EL (cell line): ENCODE measurements around the gene FGGY.
A peak's percentile ranks its signal among the peaks of the same experiment; 100 is the strongest.
"Not testable (repeated sequence)": the region's sequence is repeated elsewhere in the genome, so short reads cannot be mapped to it uniquely, and the experiment has no call there.

Experiments
- DNase-seq: peaks from one replicate; pipeline ENCODE4 v3.0.0-alpha.2; 2016

The FGGY gene

DNA sequence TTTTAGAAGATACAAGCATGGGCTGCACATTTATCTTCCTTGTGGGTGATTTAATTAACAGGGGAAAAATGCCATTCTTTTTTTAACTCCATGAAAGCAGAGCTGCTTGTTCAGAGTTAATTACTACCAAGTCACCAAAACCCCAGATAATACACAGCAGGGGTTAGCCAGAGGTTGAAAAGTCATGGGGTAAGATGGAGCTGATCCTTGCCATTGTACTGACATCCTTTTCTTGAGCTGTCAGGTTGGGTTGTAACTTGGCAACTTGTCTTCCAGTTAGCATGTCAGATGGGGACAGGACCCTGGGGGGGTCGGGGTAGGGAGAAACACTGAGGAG, 260.6 kb downstream of the FGGY start:
- DNase-seq, result no peak

DNA sequence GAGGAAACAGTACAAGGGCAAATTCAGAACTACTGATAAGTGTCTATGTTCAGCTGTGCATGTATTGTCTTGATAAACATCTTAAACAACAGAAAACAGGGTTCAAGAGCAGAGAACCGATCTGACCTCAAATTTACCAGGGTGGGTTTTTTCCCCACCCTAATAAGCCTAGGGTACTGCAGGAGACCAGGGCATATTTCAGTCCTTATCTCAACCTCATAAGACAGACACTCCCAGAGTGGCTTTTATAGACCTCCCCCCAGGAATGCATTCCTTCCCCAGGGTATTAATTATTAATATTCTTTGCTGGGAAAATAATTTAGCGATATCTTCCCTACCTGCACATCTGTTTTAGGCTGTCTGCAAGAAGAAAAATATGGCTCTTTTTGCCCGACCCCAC, 261.7 kb downstream of the FGGY start:
- not testable (repeated sequence) for DNase-seq

DNA sequence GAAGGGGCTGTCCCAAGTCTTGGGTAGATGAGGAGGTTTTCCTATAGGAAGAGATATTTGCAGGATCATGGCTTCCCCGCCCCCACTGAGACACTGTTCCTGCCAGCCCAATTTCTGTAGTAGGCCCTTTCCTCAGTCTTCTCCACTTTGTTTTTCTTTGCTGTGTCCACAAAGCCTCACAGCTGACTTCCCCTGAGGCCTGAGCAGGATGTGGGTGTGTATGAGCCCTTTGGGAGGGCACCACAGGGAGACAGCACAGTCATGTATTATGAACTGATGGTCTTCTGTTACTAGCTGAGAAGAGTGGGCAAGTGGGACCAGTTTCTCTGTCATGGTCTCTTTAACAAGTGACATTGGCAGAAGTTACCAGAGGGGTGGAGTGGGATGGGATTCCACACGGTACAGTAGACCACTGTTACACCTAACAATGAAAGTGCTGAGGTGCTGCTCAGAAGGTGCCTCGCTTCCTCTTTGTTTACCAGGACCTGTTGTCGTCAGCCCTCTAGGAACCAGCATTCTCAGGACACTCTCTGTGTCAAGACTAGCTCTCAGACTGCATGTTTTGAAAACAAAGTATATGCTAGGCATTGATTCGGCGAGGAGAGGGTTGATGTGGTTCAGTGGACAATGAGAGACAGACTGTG, 264.0 kb downstream of the FGGY start:
- no peak for DNase-seq

DNA sequence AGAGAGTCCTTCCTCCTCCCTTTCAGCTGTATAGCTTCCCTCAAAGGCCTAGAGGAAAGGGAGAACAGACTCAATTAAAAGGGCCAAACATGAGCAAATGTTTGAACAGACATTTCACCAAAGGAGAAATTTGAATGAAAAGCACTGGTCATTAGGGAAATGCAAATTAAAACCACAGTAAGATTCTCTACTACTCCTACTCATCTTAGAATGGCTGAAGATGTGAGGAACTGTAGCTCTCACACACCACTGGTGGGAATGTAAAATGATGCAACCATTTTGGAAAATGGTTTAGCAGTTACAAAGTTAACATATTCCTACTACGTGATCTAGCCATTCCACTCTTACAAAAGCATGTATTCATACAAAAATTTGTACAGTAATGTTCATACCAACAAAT, 264.9 kb downstream of the FGGY start:
- DNase-seq, result no peak

DNA sequence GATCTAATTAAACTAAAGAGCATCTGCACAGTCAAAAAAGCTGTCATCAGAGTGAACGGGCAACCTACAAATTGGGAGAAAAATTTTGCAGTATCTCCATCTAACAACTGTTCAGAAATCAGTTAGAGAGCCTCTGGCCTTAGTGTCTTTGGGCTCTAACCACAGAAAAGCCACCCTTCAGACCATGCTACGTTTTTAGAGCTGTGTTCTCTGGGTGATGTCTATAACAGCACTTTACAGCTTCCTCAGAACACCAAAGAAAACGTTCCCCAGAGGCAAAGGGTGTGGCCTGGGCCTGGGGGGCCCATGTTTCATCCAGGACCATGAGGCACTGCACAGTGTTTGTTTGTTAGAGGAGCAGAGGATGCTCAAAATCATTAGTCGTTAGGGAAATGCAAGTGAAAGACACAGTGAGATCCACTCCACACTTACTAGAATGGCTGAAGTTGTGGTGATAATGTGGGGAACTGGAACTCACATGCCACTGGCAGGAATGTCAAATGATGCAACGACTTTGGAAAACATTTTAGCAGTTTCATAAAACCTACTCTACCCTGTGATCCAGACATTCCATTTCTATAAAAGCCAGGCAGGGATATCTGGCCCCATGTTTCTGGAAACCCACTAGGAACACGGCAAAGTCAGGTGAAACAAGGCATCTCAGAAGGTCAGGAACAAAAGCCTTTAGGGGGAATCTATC, 267.4 kb downstream of the FGGY start:
- peak; percentile 26 for DNase-seq

DNA sequence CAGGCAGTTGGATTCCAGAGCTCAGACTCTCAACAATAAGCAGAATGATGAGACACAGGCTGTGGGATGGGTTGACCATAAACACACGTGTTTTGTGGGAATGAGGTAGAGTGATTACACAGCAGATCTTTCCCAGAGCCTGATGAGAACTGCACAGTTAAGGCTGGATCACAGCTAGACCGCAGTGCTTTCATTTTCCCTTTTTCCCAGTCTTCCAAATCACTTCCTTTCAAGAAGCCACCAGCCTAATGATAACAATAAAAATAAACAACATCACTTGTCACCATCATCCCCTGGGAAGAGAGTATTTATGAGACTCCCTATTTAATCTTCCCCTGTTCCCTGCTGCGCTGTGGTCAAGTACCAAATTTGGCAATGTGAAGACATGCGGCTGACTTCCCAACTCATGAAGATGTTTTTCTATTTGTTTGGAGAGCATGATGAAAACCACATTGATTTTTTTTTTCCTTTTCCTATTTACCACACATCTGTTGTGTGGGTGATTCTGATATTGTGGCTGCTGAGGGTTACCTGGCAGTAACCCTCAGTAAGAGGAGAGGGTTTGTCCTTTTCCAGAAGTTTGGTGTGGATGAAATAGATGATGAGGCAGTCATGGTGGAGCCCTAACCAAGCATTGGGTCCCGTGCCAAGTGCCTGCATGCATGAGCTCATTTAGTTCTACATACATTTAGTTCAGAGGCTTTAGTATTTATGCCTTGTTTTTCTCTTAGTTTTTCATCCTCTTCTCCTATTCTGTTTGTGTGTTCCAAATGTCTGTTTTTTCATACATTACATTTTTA, 268.9 kb downstream of the FGGY start:
- peak; percentile 72 for DNase-seq

DNA sequence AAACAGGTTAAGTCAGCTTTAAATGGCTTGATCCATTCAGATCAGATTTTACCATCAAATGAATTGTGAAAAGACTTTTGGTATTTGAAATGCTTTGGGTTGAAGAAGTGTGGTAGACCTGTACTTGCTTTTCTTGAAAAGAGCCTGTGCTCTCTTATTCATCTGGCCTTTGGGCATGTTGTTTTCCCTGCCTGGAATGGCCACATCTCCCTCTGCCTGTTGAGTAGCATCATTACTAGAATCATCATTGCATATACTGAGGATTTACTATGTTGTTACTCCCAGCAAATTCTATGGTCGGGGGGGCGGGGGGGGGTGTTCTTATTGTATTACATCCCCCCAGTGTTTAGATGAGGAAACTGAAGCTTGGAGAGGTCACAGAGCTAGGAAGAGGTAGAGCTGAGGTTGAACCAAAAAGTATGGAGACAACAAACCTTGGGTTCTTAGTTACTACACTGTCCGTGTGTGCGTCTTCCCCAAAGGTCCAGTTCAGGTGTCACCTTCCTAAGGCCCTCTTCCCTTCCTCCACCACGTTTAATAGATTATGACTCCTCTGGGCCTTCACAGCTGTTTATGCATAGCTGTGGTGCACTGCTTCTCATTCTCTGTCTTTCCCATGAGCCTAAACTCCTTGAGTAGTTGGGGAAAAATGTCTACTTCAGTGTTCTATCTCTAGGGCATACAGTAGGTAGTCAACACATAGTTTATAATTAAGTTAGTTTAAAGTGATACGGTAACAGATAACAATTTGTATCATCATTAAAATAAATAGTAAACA, 271.5 kb downstream of the FGGY start:
- no peak for DNase-seq

DNA sequence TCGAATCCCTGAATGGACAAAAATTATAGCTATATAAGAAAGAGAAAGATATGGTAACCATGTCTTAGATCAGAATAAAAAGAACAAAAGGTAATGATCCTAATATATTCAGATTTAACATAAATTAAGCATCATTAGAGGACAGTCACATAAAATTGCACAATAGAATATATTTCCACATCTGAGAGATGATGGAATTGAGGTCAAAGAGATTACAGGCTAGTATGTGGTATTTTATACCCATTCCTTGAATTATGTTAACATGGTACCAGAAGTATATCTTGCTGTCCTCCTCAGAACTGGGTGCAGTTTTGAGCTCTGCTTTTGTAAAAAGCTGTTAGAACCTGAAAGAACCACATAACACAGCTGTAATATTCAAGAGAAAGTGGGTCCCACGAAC, 272.3 kb downstream of the FGGY start:
- DNase-seq, result no peak

DNA sequence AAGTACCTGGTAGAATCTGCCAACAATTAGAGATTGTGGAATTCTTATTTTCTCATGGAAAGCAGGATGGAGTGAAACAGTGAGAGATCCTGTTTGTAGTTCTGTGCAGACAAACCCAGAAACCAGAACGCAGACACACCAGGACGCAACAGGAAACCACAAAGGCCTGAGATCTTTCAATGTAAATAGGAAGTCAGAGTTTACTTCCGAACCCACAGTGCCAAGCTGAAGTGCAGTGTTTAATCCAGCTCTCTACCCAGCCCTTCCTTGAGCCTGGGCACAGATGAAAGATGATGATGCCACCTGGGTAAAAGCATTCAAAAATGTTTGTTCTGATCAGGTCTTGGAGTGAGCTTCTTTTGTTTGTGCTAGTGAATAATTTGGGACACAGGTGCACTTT, 273.6 kb downstream of the FGGY start:
- DNase-seq, result no peak

DNA sequence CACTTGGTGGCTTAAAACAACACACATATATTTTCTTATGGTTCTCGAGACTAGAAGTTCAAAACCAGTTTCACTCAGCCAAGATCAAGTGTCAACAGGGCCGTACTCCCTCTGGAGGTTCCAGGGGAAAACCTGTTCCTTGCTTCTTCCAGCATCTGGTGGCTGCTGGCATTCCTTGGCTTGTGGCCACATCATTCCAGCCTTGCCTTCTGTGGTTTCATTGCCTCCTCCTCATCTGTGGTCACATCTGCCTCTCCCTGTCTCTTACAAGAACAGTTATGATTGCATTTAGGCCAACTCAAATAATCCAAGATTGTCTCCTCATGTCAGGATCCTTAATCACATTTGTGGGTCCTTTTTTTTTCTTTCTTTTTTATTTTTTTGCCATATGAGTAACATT, 277.2 kb downstream of the FGGY start:
- peak; percentile 87 for DNase-seq

DNA sequence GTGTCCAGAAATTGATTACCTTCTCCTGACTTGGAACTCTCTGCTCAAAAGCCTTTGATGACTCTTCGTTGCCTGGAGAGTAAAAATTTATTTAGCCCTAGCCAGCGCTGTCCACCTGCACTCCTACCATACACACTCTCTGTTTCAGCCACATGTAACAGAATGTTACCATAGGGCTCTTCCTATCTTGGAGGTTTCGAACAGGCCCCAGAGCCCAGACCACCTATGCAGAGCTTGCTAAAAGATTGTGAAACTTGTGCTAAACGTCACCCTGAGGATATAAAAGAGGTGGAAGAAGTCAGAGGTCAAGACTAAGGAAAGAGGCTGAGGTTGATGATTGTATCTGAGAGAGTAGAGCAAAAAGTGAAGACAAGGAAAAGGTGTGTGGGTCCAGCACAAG, 280.9 kb downstream of the FGGY start:
- DNase-seq, result no peak

DNA sequence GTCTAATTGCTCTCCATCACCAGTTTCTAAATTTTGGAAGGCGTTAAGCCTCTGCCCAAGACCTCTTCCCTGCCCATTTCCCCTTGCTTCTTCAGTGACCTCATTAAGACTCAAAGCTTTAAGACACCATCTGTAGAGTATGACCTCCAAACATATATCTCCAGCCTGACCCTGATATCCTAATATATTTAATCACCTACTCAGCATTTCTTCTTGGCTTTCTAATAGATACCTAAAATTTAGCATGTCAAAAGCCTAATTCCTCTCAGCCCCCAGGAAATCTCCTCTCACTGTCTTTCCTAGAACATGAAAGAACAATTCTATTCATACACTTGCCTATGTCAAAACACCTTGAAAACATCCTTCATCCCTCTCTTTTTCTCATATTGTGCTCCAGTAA, 282.3 kb downstream of the FGGY start:
- DNase-seq, result no peak

DNA sequence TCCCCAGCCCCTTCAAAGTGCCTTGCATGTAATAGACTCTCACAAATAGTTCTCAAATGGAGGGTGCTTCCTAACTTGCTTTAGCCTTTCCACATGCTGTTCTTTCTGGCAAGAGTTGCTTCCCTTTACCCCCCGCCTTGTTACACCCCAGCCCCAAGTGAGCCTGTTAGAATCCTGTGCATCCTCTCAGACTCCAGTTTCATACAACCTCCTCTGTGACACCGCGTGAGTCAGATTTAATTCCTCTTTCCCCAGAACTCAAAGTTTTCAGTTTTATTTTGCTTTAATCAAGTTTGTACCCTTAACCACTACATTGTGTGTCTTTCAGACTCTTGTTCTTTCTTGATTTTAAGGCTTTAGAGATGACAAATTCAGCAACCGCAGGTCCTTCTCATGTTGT, 283.4 kb downstream of the FGGY start:
- DNase-seq, result no peak

DNA sequence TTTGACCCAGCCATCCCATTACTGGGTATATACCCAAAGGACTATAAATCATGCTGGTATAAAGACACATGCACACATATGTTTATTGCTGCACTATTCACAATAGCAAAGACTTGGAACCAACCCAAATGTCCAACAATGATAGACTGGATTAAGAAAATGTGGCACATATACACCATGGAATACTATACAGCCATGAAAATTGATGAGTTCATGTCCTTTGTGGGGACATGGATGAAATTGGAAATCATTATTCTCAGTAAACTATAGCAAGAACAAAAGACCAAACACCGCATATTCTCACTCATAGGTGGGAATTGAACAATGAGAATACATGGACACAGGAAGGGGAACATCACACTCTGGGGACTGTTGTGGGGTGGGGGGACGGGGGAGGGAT, 295.5 kb downstream of the FGGY start:
- not testable (repeated sequence) for DNase-seq

DNA sequence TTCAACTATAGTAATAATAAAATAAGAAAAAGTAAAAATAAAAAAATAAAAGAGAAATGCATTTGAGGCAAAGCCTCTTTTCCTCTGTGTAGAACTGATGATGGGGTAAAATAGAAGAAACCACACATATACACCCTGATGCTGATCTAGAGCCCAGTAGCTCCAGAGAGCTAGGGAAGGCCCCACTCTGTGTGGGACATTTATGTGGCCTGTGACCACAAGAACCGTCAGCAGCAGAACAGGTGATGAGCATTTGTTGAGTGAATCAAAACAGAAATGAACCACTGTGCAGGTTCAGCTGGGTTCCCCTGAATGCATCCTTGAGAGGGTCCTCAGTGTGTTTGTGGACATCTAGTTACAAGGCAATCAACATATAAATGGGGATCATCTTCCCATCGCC, 296.0 kb downstream of the FGGY start:
- no peak for DNase-seq

DNA sequence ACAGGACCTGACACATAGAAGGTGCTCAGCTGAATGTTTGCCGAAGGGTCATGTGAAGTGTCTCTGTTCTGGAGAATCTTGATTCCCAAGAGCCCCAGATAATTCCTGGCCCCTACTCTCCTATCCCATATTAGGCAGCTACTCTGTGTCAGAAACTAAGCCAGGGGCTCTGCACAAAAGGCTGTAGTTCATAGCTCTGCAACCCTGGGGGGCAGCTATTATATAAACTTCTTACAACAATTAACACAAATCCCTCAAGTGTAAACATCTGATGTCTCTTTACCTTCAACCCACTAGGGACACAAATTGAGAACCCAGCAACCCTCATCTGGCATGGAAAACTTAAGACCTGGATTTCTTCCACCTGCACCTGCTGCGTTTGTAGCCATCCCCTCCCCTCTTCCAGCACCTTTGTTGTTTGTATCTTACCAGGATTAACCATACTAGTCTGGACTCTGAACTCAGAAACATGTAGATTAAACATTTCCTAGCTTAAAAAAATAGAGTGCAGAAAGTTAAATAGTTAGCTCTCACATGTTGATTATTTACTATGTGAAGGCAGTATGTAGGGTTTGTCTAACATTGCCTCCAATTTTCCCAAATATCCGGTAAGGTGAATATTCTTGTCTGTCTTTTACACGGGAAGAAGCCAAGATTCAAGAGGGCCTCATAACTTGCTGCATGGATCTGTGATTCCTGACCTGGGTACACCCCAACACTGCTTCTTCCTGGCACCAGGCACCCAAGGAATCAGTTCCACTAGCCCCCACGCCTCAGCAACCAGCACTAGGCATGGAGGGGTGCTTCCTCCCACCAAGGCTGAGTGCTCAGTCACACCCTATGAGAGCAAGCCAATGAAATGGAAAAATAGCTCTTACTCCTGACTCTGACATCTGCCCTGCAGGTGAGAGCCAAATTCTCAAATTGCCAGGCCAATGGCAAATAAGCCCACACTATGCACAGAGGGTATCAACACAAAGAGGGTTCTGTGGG, 297.2 kb downstream of the FGGY start:
- DNase-seq, result no peak

DNA sequence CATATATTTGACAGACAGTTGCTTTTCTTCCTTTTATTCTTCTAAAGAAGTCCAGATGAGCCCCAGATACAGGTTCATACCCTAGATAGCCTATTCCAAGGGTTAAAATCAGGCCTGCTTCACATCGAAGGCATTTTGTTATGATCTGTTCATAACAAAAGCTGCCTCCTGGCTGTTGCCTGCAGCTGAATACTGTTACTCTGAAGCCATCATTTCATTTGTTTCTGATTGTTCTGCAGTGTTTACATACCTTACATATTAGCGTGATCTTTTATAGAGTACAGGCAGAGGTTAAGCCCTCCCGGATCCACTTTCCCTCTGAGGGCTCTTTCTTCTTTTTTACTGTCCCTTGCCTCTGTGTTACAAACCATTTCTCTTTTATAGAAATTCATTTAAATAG, 298.9 kb downstream of the FGGY start:
- DNase-seq, result peak; percentile 73

DNA sequence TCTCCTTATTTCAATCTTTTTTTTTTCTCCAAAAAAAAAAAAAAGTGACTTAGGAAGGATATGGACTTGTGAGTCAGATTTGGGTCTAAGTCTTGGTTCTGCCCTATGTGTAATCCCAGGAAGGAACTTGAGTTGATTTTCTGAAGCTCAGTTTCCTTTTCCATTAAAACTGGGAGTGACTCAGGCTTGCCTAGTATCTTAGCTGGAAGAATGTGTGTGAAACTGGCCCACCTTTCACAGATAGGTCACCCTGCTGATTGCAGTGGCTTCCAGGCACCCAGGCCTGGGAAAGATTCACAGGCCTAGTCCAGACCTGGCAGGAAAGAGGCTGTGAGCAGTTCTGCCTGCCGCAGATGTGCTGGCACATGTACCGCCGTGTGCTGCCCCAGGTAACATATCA, 299.5 kb downstream of the FGGY start:
- DNase-seq, result peak; percentile 81

DNA sequence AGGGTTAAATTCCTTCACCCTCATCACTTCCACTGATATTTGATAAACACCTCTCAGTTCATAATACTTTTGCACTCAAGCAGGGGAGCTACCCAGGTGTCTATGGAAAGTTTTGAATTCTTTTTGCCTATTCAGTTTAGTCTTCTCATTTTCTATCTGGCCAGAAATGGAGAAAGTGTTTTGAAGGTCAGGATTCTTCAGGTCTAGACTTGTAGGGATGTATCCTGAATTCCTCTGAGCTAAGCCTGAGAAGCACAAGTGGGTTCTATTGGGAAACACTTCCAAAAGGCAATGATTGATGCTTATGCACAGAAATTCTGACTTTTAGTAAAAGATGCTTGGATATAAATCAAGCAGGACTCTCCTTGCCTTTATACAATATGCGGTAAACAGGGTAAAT, 300.1 kb downstream of the FGGY start:
- no peak for DNase-seq

DNA sequence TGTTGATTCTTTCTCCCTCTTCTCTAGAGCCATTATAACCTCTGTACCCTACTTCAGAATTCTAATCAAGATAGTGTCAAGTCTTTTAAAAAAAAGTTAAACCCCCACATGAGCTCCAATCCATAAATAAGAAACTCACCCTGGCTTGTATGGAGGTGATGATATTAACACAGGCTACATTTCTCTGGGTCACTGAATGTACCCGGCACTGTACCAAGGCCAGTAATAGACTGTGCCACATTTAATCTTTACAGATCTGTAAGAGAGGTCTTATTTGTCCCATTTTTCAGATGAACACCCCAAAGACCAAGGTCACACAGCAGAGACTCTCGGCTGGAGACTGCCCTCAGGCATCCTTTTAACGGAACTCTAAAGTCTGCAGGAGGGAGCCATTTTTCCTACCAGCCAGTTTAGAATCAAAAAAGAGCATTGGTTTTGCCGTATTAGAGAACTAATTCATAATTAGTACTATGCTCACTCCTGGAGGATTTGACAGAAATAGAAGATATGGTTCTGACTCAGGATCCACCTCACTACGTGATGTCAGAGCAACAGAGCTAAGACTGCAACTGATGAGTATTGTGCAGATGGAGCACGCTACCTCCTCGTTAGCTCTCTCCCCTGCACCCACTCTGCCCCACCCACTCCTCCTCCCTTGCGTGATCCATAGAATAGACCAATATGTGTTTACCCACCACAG, 300.7 kb downstream of the FGGY start:
- DNase-seq, result no peak

DNA sequence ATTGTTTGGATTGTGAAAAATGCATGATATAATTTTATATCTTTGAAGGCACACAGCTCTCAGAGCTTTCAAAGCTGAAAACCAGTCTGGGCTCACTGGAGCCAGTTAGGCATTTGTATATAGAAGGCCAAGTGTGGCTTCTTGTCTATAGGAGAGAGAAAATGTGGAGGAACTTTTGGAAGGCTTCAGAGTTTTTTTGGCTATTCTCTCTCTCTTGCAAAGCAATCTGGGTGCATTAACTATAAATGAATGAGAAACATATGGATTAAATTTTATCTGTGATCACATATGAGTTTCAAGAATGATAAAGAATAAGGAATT, 301.2 kb downstream of the FGGY start:
- no peak for DNase-seq

DNA sequence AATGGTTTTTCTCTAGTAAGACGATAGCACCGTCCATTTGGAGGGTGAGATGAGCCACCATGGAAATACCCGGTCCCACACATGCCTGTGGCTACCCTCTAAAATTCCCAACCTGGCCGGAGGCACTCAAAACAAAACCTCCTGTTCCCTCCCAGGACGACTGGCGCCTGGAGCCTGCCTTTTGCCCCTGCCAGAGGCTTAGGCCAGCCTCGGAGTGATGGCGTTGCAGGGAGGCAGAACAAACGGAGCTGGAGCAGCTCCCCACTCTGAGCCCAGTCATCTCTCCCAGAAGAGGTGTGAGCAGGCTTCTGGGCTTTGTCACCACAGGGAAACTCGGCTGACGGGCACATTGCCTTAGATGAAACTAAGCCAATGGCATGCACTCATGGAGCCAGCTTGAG, 304.1 kb downstream of the FGGY start:
- DNase-seq, result no peak
